ENCODE data around the gene RNLS. TPM values are rescaled to one million over a fixed set of nuclear protein-coding genes. Genes with fewer than 3 reads are reported as not detected.
"Not testable (repeated sequence)": the region's sequence is repeated elsewhere in the genome, so short reads cannot be mapped to it uniquely, and the experiment has no call there.

Gene RNLS
- total RNA-seq, 1 experiment from 2014 or later, result 9.7 TPM

DNA sequence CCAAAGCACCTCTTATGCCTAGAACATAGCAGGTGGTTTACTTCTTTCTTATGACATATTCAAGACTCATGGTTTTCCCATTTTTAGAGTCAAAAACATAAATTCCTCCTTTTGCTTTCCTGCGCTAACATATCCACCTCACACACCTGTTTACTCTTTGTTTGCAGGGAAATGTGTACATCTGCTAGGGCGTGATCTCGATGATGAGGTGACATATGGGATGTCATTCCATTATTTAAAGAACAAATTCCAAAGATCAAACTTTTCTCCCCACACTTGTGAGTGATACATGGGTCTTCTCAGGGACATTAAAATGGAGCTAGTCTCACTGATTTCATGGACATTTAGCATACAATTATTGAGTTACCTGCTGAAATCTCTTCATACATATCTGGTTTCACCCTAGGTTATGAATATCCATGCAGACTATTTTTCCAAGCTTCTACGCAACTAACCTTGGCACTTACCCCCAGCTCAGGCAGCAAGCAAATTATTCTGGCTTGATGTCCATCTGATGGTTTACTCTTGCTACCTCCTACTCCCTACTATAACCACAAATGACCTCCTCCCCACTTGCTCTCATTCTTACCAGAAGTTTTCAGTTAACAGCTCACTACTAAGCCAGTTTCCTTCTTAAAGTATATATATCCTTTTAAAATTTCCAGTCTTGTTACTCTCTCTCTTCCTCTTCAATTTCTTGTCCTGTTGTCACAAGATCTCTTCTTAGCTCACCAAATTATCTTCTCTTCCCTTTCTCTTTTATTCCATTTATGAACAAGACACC lies 208.5 kb downstream of the RNLS start:
- no peaks in the 10 kb centered on the region for H3K27me3 ChIP-seq (ENCODE audit: control insufficient read depth, insufficient read depth, low read length)
- no peaks in the 10 kb centered on the region for H3K36me3 ChIP-seq (replicated peaks; ENCODE audit: control insufficient read depth, insufficient read depth, low read length)
- H3K4me3 ChIP-seq (ENCODE audit: insufficient read depth, low read depth, low read length), result no peak overlapping the region
- DNase-seq, result no peak

DNA sequence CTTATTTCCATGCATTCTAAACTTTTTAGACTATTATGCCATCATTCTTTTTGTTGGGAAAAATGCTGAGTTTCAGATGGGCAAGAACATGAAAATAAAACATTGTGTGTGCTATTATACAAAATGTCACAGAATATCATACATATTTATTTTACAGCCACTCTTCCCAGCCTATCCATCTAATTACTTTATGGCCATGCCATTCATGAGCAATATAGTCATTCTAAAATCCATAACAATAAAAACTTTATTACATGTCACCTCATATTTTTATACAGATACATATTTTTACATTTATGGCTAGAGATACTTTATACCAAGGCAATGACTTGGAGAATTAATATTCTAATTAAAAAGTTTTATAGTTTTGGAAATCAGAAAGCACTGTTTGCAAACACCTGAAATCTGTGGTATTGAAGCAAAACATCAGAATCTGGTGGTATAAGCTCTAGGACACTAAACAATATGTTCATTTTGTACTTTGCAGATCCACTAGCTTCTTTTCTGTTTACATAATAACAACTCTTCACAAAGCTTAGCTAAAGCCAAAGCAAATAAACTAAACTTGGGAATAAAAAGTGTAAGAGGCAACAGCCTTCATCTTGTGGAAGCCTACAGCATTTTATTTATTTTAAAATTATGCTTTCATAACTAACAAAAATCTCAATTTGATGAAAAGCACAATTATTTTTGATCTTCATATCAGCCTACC lies 210.1 kb downstream of the RNLS start:
- DNase-seq, result no peak
- Histone ChIP-seq H3K27me3 (ENCODE audit: control insufficient read depth, insufficient read depth, low read length) (no peaks in the 10 kb centered on the region), H3K4me3 (ENCODE audit: insufficient read depth, low read depth, low read length) (no peak overlapping the region), H3K36me3 (replicated peaks; ENCODE audit: control insufficient read depth, insufficient read depth, low read length) (no peaks in the 10 kb centered on the region)

DNA sequence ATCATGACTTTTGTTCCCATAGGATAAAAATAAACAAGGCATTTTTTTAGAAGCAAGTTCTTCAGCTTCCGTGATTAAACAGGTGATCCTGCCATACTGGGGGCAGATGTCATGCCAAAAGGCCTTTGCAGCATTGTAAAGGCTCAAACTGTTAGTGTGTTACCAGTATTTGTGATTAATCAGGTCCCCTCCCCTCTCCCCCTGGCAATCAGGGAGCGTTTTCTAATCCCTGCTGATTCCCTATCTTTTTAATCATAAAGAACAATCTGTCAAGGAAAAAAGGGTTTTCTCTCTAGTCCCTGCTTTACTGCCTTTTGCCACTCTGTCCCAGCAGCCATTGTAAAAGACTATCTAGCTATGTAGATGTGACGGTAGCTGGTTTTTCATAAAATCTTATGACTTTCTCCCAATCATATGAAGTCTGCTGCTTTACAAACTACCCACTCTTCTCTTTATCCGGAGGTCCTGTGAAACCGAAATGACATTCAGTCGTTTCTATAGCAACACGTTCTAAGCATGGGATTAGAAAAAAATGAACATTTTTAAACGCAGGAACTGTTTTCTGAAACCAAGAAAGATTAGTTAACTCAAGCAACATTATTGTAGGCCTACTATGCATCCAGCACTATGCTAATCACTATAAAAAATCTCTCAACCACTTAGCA lies 210.9 kb downstream of the RNLS start:
- no peak for DNase-seq
- no peak overlapping the region for H3K4me3 ChIP-seq (ENCODE audit: insufficient read depth, low read depth, low read length)
- no peaks in the 10 kb centered on the region for H3K36me3 ChIP-seq (replicated peaks; ENCODE audit: control insufficient read depth, insufficient read depth, low read length)
- H3K27me3 ChIP-seq (ENCODE audit: control insufficient read depth, insufficient read depth, low read length), result no peaks in the 10 kb centered on the region

DNA sequence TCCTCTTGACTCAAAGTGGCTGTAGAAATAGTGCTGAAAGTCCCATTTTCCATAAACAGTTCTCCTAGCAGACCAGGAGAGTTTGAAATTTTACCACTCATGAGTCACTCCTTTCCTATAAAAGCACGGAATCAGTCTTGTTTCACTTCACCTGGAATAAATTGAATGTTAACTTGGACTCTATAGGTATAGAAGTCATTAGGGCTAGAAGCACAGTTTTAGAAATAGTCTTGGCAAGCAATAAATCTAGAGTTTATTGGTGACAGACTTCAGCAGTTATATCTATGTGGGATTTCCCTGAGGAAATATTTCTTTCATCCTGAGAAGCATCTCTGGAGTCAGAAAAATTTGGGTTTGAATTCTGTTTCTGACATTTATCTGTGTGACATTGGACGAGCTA lies 212.4 kb downstream of the RNLS start:
- no peaks in the 10 kb centered on the region for H3K36me3 ChIP-seq (replicated peaks; ENCODE audit: control insufficient read depth, insufficient read depth, low read length)
- H3K27me3 ChIP-seq (ENCODE audit: control insufficient read depth, insufficient read depth, low read length), result no peaks in the 10 kb centered on the region
- no peak overlapping the region for H3K4me3 ChIP-seq (ENCODE audit: insufficient read depth, low read depth, low read length)
- DNase-seq, result no peak

DNA sequence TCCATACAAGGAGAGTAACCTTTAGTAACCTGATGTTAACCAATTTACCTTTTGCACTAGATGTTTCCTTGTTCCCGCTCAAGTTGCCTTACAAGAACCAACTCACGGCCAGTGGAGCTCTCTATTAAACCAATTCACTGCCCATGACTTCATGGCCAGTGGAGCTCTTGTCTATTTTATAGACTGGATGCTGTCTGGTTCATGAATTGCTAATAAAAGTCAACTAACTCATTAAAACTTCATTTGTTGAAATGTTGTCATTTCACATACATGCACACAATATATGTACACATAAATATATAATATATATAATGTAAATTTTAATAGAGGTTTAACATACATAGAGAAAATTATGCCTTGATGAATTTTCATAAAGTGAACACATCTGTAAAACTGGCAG lies 216.3 kb downstream of the RNLS start:
- Histone ChIP-seq H3K36me3 (replicated peaks; ENCODE audit: control insufficient read depth, insufficient read depth, low read length) (no peaks in the 10 kb centered on the region), H3K4me3 (ENCODE audit: insufficient read depth, low read depth, low read length) (no peak overlapping the region), H3K27me3 (ENCODE audit: control insufficient read depth, insufficient read depth, low read length) (no peaks in the 10 kb centered on the region)
- no peak for DNase-seq

DNA sequence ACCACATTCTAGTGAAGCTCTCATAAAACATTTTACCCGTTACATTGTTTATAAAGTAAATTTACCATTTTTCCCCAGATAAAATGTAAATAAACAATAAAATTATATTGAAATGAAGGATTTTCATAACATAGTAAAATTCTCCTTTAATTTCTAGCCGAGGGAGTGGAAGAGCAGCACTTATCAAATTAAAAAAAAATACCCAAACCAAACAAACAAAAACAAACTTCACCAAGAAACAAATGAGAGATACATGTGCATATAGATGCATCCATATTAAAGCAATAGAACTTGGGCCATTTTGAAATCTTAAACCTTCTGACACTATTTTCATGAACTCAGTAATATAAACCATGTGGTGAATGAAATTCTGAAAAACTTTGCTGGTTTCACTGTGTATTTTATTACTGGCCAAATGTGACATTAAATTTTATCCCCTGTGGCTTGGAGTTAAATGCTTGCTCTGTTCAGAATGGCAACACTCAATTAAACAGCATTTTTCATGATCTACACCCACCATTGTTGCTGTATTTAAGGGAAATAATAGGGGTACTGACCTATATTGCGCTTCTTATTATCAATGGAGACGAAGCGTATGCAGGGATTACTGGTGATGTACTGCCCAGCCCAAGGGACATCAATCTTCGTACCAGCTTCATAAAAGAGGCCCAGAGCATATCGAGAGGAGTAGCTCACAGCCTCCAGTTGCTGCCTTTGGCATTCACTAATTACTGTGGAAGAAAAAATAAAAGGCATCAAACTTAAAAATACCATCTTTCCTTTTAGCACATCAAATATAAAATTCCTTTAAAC lies 220.9 kb downstream of the RNLS start:
- Histone ChIP-seq H3K36me3 (replicated peaks; ENCODE audit: control insufficient read depth, insufficient read depth, low read length) (no peaks in the 10 kb centered on the region), H3K4me3 (ENCODE audit: insufficient read depth, low read depth, low read length) (no peak overlapping the region), H3K27me3 (ENCODE audit: control insufficient read depth, insufficient read depth, low read length) (no peaks in the 10 kb centered on the region)
- no peak for DNase-seq

DNA sequence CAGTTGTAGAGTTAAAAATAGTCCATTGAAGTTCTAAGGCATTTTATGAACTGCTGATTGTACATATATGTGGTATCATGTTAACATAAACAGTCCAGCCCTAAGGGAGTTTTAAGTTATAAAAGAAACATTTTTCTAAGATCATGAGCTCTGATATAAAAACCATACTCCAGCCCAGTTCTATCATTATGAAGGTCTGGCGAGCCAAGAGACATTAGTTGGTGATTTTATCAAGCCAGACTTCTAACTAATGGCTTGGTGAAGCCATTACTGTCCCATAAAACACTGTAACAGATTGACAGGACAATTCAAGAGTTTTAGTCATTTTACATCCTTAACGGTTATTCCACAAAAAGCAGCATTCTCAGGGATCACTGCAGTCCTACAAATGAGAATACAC lies 221.6 kb downstream of the RNLS start:
- DNase-seq, result no peak
- H3K27me3 ChIP-seq (ENCODE audit: control insufficient read depth, insufficient read depth, low read length), result no peaks in the 10 kb centered on the region
- no peaks in the 10 kb centered on the region for H3K36me3 ChIP-seq (replicated peaks; ENCODE audit: control insufficient read depth, insufficient read depth, low read length)
- no peak overlapping the region for H3K4me3 ChIP-seq (ENCODE audit: insufficient read depth, low read depth, low read length)

DNA sequence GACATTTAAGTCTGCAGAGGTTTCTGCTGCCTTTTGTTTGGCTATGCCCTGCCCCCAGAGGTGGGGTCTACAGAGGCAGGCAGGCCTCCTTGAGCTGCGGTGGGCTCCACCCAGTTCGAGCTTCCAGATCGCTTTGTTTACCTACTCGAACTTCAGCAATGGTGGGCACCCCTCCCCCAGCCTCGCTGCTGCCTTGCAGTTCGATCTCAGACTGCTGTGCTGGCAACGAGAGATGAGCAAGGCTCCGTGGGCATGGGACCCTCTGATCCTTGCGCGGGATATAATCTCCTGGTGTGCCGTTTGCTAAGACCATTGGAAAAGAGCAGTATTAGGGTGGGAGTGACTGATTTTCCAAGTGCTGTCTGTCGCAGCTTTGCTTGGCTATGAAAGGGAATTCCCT lies 227.4 kb downstream of the RNLS start:
- not testable (repeated sequence) for DNase-seq; H3K27me3 ChIP-seq (ENCODE audit: control insufficient read depth, insufficient read depth, low read length); H3K36me3 ChIP-seq (replicated peaks; ENCODE audit: control insufficient read depth, insufficient read depth, low read length); H3K4me3 ChIP-seq (ENCODE audit: insufficient read depth, low read depth, low read length)

DNA sequence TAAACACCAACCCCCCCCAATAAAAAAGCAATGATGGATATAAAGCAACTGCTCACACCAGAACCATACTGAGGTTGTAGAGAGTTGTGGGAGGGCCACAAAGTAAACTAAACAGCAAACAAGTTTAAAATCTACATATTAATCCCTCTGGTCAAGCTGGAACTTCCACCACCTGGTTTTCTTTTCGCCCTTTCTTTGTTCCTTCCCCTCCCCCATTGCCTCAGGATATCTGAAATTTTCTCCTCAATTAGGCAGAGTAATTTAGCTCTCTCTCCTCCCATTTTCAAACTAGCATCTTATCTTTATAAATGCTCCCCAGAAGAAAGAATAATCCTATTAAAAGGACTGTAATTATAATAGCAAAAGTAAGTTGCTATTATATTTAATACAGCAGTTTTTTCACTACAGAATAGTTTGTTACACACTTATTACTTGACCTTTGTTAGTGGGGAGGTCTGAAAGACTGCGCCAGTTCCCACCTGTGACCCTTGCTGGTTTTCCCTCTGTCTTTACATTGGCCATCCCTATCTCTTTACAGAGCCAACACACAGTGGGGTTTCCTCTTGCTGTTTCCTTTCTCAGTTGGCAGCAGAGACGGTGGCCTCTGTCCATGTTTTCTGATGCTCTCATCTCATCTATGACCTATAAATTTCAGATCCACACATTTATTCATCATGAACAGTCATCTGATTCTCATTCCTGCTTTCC lies 235.4 kb downstream of the RNLS start:
- H3K4me3 ChIP-seq (ENCODE audit: insufficient read depth, low read depth, low read length), result no peak overlapping the region
- no peaks in the 10 kb centered on the region for H3K27me3 ChIP-seq (ENCODE audit: control insufficient read depth, insufficient read depth, low read length)
- no peaks in the 10 kb centered on the region for H3K36me3 ChIP-seq (replicated peaks; ENCODE audit: control insufficient read depth, insufficient read depth, low read length)
- peak; percentile 19 for DNase-seq

DNA sequence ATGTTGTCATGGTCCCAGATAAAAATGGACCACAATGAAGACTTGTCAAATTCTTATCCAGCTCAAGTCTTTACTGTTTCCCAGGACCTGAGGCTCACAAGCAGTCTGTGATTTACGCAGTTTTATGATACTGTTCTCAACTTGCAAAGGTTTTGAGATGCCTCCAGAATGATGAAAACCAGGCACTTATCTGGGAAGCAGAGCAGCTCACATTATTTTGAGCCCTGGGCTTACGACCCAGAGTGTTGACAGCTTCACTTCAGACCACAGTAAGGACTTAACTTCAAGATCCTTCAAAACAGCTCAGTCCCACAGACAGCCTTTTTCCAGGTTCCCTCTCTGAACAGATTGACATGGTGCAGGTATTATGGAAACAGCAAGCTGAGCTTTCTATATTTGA lies 236.1 kb downstream of the RNLS start:
- DNase-seq, result no peak
- no peaks in the 10 kb centered on the region for H3K27me3 ChIP-seq (ENCODE audit: control insufficient read depth, insufficient read depth, low read length)
- H3K36me3 ChIP-seq (replicated peaks; ENCODE audit: control insufficient read depth, insufficient read depth, low read length), result no peaks in the 10 kb centered on the region
- H3K4me3 ChIP-seq (ENCODE audit: insufficient read depth, low read depth, low read length), result no peak overlapping the region

DNA sequence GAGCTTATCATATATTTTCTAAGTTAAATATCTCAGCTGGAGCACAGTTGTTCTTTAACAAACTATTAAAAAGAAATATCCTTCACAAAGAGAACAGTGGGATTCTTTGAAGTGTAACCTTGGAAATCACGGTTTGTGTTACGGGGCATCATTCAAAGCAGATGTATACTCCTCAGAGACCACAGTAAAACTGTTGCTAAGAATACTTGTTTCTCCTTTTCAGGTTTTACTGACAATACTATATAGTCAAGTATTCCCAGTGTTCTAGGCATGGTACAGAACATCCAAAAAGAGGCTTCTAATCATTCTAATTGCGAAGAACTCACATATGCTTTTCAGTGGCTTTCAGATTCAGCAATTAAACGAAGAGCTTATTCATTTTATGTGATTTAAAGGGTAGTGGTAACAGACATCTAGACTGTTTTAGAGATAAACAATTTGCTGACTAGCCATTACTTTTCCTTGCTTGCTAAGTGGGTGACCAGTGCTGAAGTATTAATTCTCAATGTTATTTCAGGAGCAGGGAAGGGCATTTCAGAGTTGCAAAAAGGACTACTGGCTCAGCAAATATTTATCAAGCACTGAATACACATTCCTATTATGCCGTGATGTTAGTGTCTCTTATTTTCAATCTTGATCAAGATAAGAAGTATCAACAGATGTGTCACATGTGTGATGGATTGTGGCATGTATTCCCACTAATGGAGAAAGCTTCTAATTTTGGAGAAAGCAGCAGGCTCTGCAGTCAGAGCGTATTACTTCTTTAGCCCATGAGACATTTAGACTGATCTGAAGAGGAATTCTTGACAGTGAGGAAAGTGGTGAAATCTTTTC lies 236.8 kb downstream of the RNLS start:
- Histone ChIP-seq H3K27me3 (ENCODE audit: control insufficient read depth, insufficient read depth, low read length) (no peaks in the 10 kb centered on the region), H3K36me3 (replicated peaks; ENCODE audit: control insufficient read depth, insufficient read depth, low read length) (no peaks in the 10 kb centered on the region), H3K4me3 (ENCODE audit: insufficient read depth, low read depth, low read length) (no peak overlapping the region)
- DNase-seq, result no peak

DNA sequence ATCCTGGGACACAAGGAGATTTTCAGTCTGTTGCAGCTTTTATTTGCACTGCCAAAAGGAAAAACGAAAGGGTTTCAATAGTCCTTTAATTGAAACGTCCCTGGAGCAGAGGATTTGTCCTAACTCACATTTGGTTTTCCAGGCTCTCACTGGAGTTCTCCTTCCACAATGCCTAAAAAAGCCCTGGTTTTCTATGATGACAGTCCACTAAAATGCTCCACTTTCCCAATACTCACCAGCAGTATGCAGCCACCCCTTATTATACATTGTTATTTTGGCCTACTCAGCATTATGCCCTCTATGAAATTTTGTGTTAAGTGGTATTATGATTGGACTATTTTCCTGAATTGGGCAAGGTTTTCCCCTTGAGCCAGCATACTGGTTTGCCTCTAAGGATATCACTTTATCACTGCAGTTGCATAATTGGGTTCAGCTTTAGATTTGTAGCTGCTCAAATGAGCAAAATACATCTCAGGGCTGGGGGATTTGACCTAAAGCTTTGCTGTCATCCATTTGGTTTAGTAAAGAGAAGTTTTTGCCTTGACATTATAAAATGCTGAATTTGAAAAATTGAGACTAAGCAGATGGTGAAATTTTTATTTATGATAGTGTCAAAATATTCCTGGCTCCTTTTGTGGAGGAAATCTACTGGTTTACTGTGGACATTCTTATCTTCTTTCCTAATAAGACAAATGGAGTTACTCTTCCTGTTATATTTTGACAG lies 239.2 kb downstream of the RNLS start:
- Histone ChIP-seq H3K36me3 (replicated peaks; ENCODE audit: control insufficient read depth, insufficient read depth, low read length) (no peaks in the 10 kb centered on the region), H3K27me3 (ENCODE audit: control insufficient read depth, insufficient read depth, low read length) (no peaks in the 10 kb centered on the region), H3K4me3 (ENCODE audit: insufficient read depth, low read depth, low read length) (no peak overlapping the region)
- no peak for DNase-seq

Data from H7 (cell line).